Measurements from ENCODE around the gene DCAF8. TPM values are rescaled to one million over a fixed set of nuclear protein-coding genes. Genes with fewer than 3 reads are reported as not detected.

Gene DCAF8
- 119 and 126 TPM in 2 replicates for total RNA-seq (2022)
- Bru-seq, nascent RNA: percentile 90 among the genes with signal in this experiment
- percentile 97 among the genes with signal in this experiment for BruChase-seq, experiment 1, labeled RNA remaining after a 6-hour chase
- percentile 98 among the genes with signal in this experiment for BruChase-seq, experiment 2, labeled RNA remaining after a 2-hour chase
- long read RNA-seq, full-length matches to known transcripts: 14 of 56 reads
- long read RNA-seq, partial matches to known transcripts: 13 of 56 reads
- long read RNA-seq, other reads (novel, unspliced or antisense): 29 of 56 reads

DNA sequence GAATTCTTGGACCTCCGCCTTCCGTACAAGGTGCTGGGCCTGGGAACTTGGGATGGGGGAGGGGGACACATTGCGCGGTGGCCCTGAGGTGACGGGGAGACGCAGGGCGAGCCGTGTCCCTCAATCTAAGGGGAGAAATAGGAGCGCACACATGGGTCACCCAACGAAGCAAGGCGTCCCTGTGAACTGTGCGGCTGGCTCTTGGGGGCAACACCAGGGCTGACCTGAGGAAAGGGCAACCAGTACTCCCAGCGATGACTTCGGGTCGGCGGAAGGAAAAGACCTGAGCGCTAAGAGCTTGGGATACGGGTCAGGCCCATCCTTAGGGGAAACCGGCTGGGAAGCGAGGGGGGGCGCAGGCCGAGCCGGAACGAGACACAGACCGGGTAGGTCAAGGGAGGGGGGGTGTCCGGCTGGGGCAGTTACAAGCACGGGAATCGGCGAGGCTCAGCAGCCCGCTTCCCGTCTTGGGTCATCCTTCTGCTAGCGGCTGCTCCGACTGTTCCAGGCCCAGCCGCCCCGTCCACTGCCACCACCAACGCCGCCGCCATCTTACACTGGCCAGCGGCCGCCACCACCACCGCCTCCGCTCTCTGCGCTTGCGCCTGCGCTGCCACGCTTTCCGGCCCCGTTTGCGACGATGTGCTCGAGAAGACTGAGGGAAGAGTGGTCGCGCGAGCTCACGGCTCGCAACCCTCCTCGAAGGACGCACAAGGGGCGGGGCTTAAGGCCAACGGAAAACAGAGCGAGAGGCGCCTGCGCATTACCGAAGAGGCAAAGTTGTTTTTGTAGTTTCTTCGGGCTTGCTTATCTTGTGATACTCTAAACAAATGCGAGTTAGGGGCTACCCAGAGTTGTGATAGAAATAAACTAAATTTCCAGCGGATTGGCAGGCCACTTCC is at the start of gene DCAF8:
DCAF8 (minus strand) TSS at position 657 of the 902 bp plus-strand sequence. CDS start 18,541 bp downstream, outside the sequence.
- BruUV-seq (replicated peaks): no TSS peak
- Mint-ChIP-seq H3K9me3 (ENCODE audit: low read depth, unreplicated experiment) (no peaks in the 10 kb centered on the region), H3K27me3 (ENCODE audit: unreplicated experiment) (peaks cover 5% of the 10 kb centered on the region), H3K4me1 (ENCODE audit: low read depth, unreplicated experiment) (peaks cover 12% of the 10 kb centered on the region), H3K4me3 (ENCODE audit: low read depth, unreplicated experiment) (peak within 1 kb of the TSS; percentile 93), H3K36me3 (ENCODE audit: insufficient read depth, unreplicated experiment) (peaks cover 33% of the 10 kb centered on the region), H3K27ac (ENCODE audit: unreplicated experiment) (peak within 1 kb of the TSS; percentile 98)
- CTCF ChIA-PET: interaction anchor here (0.6 to 2.7 kb wide), 7 partner anchors 10 to 176 kb away, joined by 3 to 11 read pairs (median 5); partner anchors contain the start of gene PEX19
- TF ChIP-seq CTCF (IDR thresholded peaks at IDR 0.05; ENCODE audit: unreplicated experiment): no peak
- peak; percentile 98 for DNase-seq
- intact Hi-C loops (cut with micrococcal nuclease; ENCODE audit: unreplicated experiment): no loop called here

DNA sequence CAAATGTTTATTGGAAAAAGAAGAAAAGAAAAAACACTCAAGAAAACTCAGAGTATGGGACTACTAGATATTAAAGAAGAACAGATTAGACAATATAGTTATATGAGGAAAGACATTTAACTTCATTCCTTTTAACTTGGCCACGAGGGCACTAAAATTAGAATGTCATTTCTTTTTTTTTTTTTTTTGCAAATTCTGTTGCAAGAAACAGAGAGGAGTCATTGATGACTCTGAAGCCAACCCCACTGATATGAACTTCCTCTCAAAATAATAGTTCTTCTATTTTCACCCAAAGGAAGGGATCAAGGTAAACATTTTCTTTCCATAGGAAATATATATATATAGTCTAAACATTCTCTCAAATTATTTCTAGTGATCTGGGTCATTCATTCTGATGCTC is 47.2 kb upstream of the DCAF8 start:
- H3K4me3 Mint-ChIP-seq (ENCODE audit: low read depth, unreplicated experiment): no peak overlapping the region
- DNase-seq: no peak
- BruUV-seq (replicated peaks): no TSS peak
- CTCF ChIA-PET: no interaction called here
- no peak overlapping the region for H3K27ac Mint-ChIP-seq (ENCODE audit: unreplicated experiment)
- H3K4me1 Mint-ChIP-seq (ENCODE audit: low read depth, unreplicated experiment): no peaks in the 10 kb centered on the region
- no peaks in the 10 kb centered on the region for H3K27me3 Mint-ChIP-seq (ENCODE audit: unreplicated experiment)
- H3K9me3 Mint-ChIP-seq (ENCODE audit: low read depth, unreplicated experiment): no peaks in the 10 kb centered on the region
- TF ChIP-seq CTCF (IDR thresholded peaks at IDR 0.05; ENCODE audit: unreplicated experiment): no peak
- intact Hi-C loops (cut with micrococcal nuclease; ENCODE audit: unreplicated experiment): no loop called here
- H3K36me3 Mint-ChIP-seq (ENCODE audit: insufficient read depth, unreplicated experiment): peaks cover 76% of the 10 kb centered on the region

GRCh38 chr1:160309185-160309557 is 46.8 kb upstream of the DCAF8 start:
- no peak for TF ChIP-seq CTCF (IDR thresholded peaks at IDR 0.05; ENCODE audit: unreplicated experiment)
- no peak for DNase-seq
- no peaks in the 10 kb centered on the region for H3K27me3 Mint-ChIP-seq (ENCODE audit: unreplicated experiment)
- BruUV-seq (replicated peaks): no TSS peak
- peaks cover 76% of the 10 kb centered on the region for H3K36me3 Mint-ChIP-seq (ENCODE audit: insufficient read depth, unreplicated experiment)
- no peak overlapping the region for H3K27ac Mint-ChIP-seq (ENCODE audit: unreplicated experiment)
- H3K4me3 Mint-ChIP-seq (ENCODE audit: low read depth, unreplicated experiment): no peak overlapping the region
- CTCF ChIA-PET: interaction anchor here (0.5 kb wide), 1 partner anchor 66 kb away, joined by 3 read pairs; no protein-coding TSS in a partner anchor
- no peaks in the 10 kb centered on the region for H3K9me3 Mint-ChIP-seq (ENCODE audit: low read depth, unreplicated experiment)
- no peaks in the 10 kb centered on the region for H3K4me1 Mint-ChIP-seq (ENCODE audit: low read depth, unreplicated experiment)
- intact Hi-C loops (cut with micrococcal nuclease; ENCODE audit: unreplicated experiment): no loop called here

GRCh38 chr1:160308451-160309184 is 46.3 kb upstream of the DCAF8 start:
- Mint-ChIP-seq H3K27me3 (ENCODE audit: unreplicated experiment) (no peaks in the 10 kb centered on the region), H3K27ac (ENCODE audit: unreplicated experiment) (no peak overlapping the region), H3K36me3 (ENCODE audit: insufficient read depth, unreplicated experiment) (peaks cover 76% of the 10 kb centered on the region), H3K9me3 (ENCODE audit: low read depth, unreplicated experiment) (no peaks in the 10 kb centered on the region), H3K4me1 (ENCODE audit: low read depth, unreplicated experiment) (no peaks in the 10 kb centered on the region), H3K4me3 (ENCODE audit: low read depth, unreplicated experiment) (no peak overlapping the region)
- intact Hi-C loops (cut with micrococcal nuclease; ENCODE audit: unreplicated experiment): no loop called here
- BruUV-seq (replicated peaks): no TSS peak
- no peak for DNase-seq
- CTCF ChIA-PET: interaction anchor here (0.5 kb wide), 1 partner anchor 66 kb away, joined by 3 read pairs; no protein-coding TSS in a partner anchor
- no peak for TF ChIP-seq CTCF (IDR thresholded peaks at IDR 0.05; ENCODE audit: unreplicated experiment)
